Upper lobe of right lung (tissue), 1 donor: ENCODE measurements around the gene BCAT1. TPM values are rescaled to one million over a fixed set of nuclear protein-coding genes. Genes with fewer than 3 reads are reported as not detected.
A peak's percentile ranks its signal among the peaks of the same experiment; 100 is the strongest.

ENCODE experiments used
- ATAC-seq: fragments of 200-7000 bp; cut with Tn5 transposase; one replicate; pipeline ENCODE4 v1.9.1; 2020; ENCODE audit warnings: mild to moderate bottlenecking, moderate library complexity
- DNase-seq: peaks from one replicate; pipeline ENCODE4 v3.0.0-alpha.2; 2020
- H3K27ac ChIP-seq: fragments of 200-600 bp; one replicate; pipeline ENCODE4 v1.8.0; 2022
- H3K27me3 ChIP-seq: fragments of 200-600 bp; one replicate; pipeline ENCODE4 v1.8.0; 2022; ENCODE audit warnings: mild to moderate bottlenecking
- H3K36me3 ChIP-seq: fragments of 200-600 bp; one replicate; pipeline ENCODE4 v1.8.0; 2022
- H3K4me1 ChIP-seq: fragments of 200-600 bp; one replicate; pipeline ENCODE4 v1.8.0; 2022
- H3K4me3 ChIP-seq: fragments of 200-600 bp; one replicate; pipeline ENCODE4 v1.8.0; 2022; ENCODE audit warnings: mild to moderate bottlenecking
- H3K9me3 ChIP-seq: fragments of 200-600 bp; one replicate; pipeline ENCODE4 v1.8.0; 2022
- CTCF ChIP-seq: fragments of 200-600 bp; IDR thresholded peaks from one replicate; pipeline ENCODE4 v1.8.0; 2022; ENCODE audit warnings: antibody characterized with exemption
- intact Hi-C: fragments of 100-400 bp; cut with DNase I; formaldehyde crosslinking; loops from one replicate; pipeline ENCODE4 v1.11.0; 2022
- total RNA-seq: library from RNA; stranded (reverse); fragmentation: NEBNext Ultra II Directional; extraction: Animal tissue kit (Norgen Biotek cat#: 25700); gene quantifications from one replicate; pipeline ENCODE4 v1.2.1, GENCODE V29; 2021
- donor health status: DM: no; HTN: yes; CAD: no; lungs with severe emphysema.

Gene BCAT1
- total RNA-seq, 1 donor from 2014 or later = 82.5 TPM

GRCh38 chr12:24996102-24996797 lies 47.3 kb upstream of the BCAT1 start:
- no peaks in the 10 kb centered on the region for H3K36me3 ChIP-seq
- H3K9me3 ChIP-seq = no peaks in the 10 kb centered on the region
- no peak for ATAC-seq
- no peak overlapping the region for H3K27ac ChIP-seq
- intact Hi-C loops = no loop called here
- H3K4me3 ChIP-seq = no peak overlapping the region
- no peaks in the 10 kb centered on the region for H3K27me3 ChIP-seq
- no peak for DNase-seq
- H3K4me1 ChIP-seq = peaks cover 15% of the 10 kb centered on the region
- TF ChIP-seq CTCF = no peak

- TF ChIP-seq CTCF = no peak
- intact Hi-C loops = no loop called here
- Histone ChIP-seq H3K36me3 (no peaks in the 10 kb centered on the region), H3K27me3 (no peaks in the 10 kb centered on the region), H3K9me3 (no peaks in the 10 kb centered on the region), H3K27ac (no peak overlapping the region), H3K4me3 (no peak overlapping the region), H3K4me1 (peaks cover 15% of the 10 kb centered on the region)
- DNase-seq (no peak), ATAC-seq (no peak)
Observed at GRCh38 chr12:24993793-24994192, 44.9 kb upstream of the BCAT1 start.

- ATAC-seq = peak; percentile 93
- intact Hi-C loops = no loop called here
Observed at GRCh38 chr12:24991209-24992049, 42.5 kb upstream of the BCAT1 start.

GRCh38 chr12:24989216-24989615 lies 40.3 kb upstream of the BCAT1 start:
- no peak for TF ChIP-seq CTCF
- ATAC-seq (no peak), DNase-seq (no peak)
- Histone ChIP-seq H3K36me3 (no peaks in the 10 kb centered on the region), H3K27me3 (no peaks in the 10 kb centered on the region), H3K4me1 (peaks cover 5% of the 10 kb centered on the region), H3K9me3 (no peaks in the 10 kb centered on the region), H3K27ac (no peak overlapping the region), H3K4me3 (no peak overlapping the region)
- intact Hi-C loops = no loop called here

More at GRCh38 chr12:24991209-24992049, 42.5 kb upstream of the BCAT1 start:
- Histone ChIP-seq H3K4me3 (no peak overlapping the region), H3K27me3 (no peaks in the 10 kb centered on the region), H3K9me3 (no peaks in the 10 kb centered on the region), H3K4me1 (peaks cover 5% of the 10 kb centered on the region), H3K27ac (no peak overlapping the region), H3K36me3 (no peaks in the 10 kb centered on the region)
- peak; percentile 70 for TF ChIP-seq CTCF
- DNase-seq = no peak

- no peak for ATAC-seq
- TF ChIP-seq CTCF = no peak
- H3K27ac ChIP-seq = no peak overlapping the region
Observed at GRCh38 chr12:24982250-24982649, 33.3 kb upstream of the BCAT1 start.

More at GRCh38 chr12:24982250-24982649, 33.3 kb upstream of the BCAT1 start:
- Histone ChIP-seq H3K27me3 (no peaks in the 10 kb centered on the region), H3K36me3 (no peaks in the 10 kb centered on the region), H3K4me3 (no peak overlapping the region), H3K9me3 (no peaks in the 10 kb centered on the region), H3K4me1 (no peaks in the 10 kb centered on the region)
- intact Hi-C loops = no loop called here
- no peak for DNase-seq
